GM19099 (cell line): ENCODE data around the gene TEX30.

Source experiments
- POLR2A ChIP-seq: IDR thresholded peaks from 3 replicates; pipeline ENCODE4 v1.6.1; 2011; ENCODE audit warnings: low read depth; ENCODE audit not compliant: insufficient read length; ENCODE audit errors: extremely low read depth

Gene TEX30

DNA sequence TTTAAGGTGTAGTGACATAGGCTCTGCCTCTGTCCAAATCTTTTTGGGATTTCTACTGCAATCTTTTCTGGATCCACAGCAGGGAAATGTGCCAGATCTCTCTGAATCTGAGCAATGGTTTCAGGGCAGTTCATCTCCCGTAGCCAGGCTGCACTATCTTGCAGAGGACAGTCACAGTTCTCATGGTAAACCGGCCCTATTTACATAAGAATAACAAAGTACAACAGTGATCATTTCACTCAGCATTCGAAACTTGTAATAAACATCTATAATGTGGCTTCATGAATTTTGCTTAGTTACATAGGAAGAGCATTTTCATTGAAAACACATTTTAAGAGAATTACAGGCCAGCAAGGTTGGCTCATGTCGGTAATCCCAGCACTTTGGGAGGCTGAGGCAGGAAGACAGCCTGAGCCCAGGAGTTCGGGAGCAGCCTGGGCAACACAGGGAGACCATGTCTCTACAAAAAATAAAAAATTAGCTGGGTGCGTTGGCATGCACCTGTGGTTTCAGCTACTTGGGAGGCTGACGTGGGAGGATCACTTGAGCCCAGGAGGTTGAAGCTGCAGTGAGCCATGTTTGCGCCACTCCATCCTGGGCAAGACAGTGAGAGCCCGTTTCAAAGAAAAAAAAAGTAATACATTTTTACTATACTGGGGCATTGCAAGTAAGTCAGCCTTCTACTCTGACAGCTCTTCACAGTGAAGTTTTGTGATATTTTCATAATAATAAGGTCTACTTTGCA, 20.2 kb upstream of the TEX30 start:
- TF ChIP-seq POLR2A = no peak

GRCh38 chr13:102792396-102792795, 18.8 kb upstream of the TEX30 start:
- no peak for TF ChIP-seq POLR2A

- no peak for TF ChIP-seq POLR2A
Measured at GRCh38 chr13:102788683-102789082, 15.1 kb upstream of the TEX30 start.

DNA sequence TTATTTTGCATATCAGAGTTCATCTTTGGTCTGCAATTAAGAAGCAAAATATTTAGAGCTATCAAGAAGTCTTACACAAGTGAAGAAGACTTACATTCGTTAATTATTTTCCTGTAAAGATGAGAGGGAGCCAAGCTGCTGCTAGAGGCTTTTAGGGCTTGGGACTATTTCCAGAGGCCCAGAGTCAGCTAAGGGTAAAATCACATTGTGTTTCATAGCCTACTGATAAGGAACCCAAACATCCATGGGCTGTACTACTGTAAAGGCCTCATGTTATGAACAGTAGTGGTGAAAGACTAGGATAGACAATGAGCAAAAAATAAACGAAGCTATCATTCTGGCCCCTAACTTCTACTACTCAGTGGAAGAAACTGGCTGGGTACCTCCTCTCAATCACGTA, 10.9 kb upstream of the TEX30 start:
- TF ChIP-seq POLR2A = no peak

GRCh38 chr13:102781591-102781990, 8.0 kb upstream of the TEX30 start:
- TF ChIP-seq POLR2A = no peak

GRCh38 chr13:102779436-102780159, 6.0 kb upstream of the TEX30 start:
- TF ChIP-seq POLR2A = no peak

GRCh38 chr13:102777736-102778135, 4.2 kb upstream of the TEX30 start:
- no peak for TF ChIP-seq POLR2A

GRCh38 chr13:102776271-102776670, 2.7 kb upstream of the TEX30 start:
- no peak for TF ChIP-seq POLR2A

GRCh38 chr13:102774591-102775520, 1.3 kb upstream of the TEX30 start:
- no peak for TF ChIP-seq POLR2A

DNA sequence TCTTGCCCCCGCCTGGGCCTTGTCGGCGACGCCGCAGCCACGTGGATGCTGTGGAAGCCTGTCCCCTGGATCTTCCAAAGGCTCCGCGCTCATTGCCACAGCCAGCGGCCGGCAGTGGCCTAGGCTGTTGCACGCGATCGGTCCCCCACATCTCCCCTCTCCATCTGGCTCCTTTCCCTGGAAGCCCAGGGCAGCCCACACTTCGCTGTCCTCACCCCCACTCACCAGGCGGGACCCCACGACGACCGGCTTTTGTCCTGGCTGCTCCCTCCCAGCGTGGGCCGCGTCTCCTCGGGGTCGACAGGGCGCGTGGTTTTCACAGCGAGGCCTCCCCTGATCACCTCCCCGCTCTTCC, 605 bp upstream of the TEX30 start:
- no peak for TF ChIP-seq POLR2A

DNA sequence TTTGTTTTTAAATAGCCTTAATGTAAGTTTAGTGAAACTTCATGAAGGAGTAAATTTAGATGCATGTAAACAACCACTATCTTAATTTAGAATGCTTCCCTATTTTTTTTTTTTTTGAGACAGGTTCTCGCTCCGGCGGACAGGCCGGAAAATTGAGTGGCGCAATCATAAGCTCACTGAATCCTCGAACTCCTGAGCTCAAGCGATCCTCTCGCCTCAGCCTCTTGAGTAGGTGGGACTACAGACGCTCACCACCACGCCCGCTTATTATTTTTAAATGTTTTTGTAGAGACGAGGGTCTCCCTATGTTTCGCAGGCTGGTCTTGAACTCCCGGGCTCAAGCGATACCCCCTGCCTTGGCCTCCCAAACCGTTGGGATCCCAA, 1.6 kb downstream of the TEX30 start:
- no peak for TF ChIP-seq POLR2A

- TF ChIP-seq POLR2A = no peak
Measured at GRCh38 chr13:102771298-102772041, 2.1 kb downstream of the TEX30 start.

GRCh38 chr13:102770435-102770834, 3.2 kb downstream of the TEX30 start:
- no peak for TF ChIP-seq POLR2A

- no peak for TF ChIP-seq POLR2A
Measured at GRCh38 chr13:102769679-102770078, 3.9 kb downstream of the TEX30 start.

GRCh38 chr13:102768909-102769308, 4.7 kb downstream of the TEX30 start:
- TF ChIP-seq POLR2A = no peak
